ENCODE measurements around the gene TTC13.

DNA sequence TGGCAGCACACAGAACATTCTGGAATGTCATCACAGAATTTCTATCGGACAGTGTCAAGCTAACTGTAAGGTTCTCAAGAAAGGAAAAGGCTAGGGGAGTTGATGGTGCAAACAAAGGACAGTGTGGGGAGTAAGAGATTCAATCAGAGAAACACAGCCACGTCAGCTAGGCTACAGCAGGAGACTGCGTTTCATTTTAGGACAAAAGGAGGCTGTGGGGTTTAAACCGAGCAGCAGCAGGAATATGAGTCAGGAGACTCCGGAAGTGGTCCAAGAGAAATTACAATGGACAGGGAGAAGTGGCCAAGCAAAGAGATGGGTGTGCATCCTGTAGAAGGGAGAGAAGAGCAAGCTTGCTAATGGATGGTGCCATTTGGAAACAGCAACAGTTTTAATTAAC, 72.9 kb downstream of the TTC13 start:
- TF ChIP-seq CTCF (IDR thresholded peaks at IDR 0.05), result no peak
- no peak for TF ChIP-seq POLR2A (IDR thresholded peaks at IDR 0.05)

Data from Peyer's patch (tissue), 4 donors.